Measurements from ENCODE around the gene GCNT1.
"Not testable (repeated sequence)": the region's sequence is repeated elsewhere in the genome, so short reads cannot be mapped to it uniquely, and the experiment has no call there.

GCNT1 gene

DNA sequence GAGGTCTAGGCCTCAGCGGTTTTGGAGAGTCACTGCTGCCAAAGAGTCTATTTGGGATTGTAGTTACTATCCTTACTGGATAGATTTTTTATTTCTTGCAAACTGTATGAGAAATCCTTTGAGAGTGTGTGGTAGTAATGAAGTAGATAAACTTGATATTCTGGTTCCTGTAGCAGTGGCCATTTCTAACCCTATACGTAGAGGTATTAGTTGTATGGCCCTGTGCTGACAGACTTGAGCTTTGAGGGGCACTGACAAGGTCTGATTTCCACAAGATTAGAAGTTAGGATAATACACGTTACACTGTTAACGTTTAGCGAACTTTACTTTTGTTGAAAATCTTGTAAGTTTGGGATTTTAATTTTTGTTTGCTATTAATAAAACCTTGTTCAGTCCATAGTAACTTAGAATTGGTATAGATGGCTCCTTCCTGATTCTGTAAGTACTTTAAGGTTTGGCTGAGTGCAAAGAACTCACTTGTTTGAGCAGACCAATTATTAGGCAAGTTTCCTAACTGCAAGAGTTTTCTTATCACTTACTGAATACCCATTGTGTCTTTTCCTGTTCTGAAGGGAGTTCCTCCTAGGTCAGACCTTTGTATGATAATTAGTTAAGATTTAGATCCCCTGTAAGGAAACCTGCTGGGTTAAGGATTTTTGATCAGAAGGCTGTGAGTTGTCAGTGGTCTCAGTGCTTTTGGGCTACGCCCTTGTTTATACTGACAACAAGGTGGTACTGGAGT is 31.4 kb downstream of the GCNT1 start:
- DNase-seq (ENCODE audit: insufficient read length, low spot score) (no peak), FAIRE-seq (no peak)
- TF ChIP-seq POLR2A (IDR thresholded peaks at IDR 0.05; ENCODE audit: low read depth, low read length): no peak

DNA sequence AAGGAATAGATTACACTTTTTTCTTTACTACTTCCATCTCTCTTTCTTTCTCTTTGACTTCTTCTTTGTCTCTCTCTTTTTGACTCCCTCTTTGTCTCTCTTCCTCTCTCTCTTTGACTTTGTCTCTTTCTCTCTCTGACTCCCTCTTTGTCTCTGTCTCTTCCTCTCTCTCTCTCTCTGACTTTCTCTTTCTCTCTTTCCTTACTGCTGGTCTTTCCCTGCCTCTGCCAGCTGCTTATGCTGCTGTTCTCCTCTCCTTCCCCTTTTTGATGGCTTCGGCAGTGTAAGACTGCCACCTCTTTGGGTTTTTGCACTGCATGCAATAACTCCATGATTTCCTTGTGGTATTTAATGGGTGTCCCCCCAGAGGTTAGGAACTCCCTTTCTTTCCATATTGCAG is 32.1 kb downstream of the GCNT1 start:
- DNase-seq (ENCODE audit: insufficient read length, low spot score); FAIRE-seq: not testable (repeated sequence)

DNA sequence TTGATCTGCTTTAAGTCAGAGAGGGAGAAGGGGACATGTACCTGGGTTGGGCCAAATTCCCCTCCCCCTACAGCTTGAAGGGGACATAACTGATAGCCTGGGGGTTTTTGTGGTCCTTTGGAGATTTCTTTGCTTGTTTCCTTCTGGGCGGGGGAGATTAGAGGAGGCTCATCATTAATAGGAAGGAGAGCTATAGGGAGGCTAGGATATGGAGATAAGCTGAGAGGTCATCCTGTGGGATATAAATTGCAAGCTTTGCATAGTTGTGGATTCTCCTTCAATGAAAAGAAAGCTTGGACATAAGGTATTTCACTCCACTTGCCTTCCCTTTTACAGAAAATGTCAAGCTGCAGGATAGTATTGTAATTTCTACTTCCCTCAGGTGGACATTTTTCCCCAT is 34.5 kb downstream of the GCNT1 start:
- not testable (repeated sequence) for DNase-seq (ENCODE audit: insufficient read length, low spot score)

DNA sequence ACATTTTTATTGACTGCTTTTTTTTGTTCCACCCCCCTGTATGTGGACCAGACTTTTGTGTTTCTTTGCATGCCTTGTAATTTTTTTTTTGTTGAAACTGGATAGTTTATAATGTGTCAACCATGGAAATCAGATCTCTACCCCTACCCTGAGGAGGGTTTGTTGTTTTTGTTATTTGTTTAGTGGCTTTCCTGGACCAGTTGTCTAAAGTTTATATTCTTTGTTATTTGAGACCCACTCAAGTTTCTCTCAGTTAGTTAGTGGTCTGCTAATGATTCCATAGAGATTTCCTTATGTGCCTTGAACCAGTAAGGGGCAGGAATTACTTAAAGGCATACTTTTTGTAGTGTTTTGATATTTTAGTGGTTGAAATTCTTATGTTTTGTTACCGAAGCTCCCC is 41.1 kb downstream of the GCNT1 start:
- no peak for TF ChIP-seq POLR2A (IDR thresholded peaks at IDR 0.05; ENCODE audit: low read depth, low read length)
- DNase-seq (ENCODE audit: insufficient read length, low spot score) (no peak), FAIRE-seq (no peak)

More for the DNA sequence above, 34.5 kb downstream of the GCNT1 start:
- FAIRE-seq: not testable (repeated sequence)

DNA sequence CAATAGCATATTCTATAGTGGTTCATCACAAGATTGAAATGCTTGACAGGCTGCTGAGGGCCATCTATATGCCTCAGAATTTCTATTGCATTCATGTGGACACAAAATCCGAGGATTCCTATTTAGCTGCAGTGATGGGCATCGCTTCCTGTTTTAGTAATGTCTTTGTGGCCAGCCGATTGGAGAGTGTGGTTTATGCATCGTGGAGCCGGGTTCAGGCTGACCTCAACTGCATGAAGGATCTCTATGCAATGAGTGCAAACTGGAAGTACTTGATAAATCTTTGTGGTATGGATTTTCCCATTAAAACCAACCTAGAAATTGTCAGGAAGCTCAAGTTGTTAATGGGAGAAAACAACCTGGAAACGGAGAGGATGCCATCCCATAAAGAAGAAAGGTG is 43.8 kb downstream of the GCNT1 start:
- FAIRE-seq: no peak
- TF ChIP-seq POLR2A (IDR thresholded peaks at IDR 0.05; ENCODE audit: low read depth, low read length): no peak

DNA sequence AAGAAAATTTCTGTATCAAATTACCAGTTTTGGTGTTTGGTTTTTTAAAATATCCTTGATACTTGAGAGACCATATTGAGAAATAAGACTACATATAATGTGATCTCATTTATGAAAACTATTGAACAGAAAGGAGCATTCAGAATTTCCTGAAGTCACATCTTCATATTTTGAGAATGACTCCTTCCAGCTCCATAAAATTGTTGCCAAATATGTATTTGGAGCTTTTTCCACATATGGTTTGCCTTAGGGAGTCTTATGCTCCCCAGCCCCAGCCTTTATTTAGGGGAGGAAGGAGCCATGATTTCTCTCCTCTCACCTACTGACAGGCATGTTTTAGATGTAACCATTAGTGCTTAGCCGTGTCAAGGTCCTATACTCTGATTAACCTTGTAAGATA is 51.1 kb downstream of the GCNT1 start:
- TF ChIP-seq POLR2A (IDR thresholded peaks at IDR 0.05; ENCODE audit: low read depth, low read length): no peak
- FAIRE-seq (peak; percentile 89), DNase-seq (ENCODE audit: insufficient read length, low spot score) (no peak)

More for the DNA sequence above, 43.8 kb downstream of the GCNT1 start:
- no peak for DNase-seq (ENCODE audit: insufficient read length, low spot score)

DNA sequence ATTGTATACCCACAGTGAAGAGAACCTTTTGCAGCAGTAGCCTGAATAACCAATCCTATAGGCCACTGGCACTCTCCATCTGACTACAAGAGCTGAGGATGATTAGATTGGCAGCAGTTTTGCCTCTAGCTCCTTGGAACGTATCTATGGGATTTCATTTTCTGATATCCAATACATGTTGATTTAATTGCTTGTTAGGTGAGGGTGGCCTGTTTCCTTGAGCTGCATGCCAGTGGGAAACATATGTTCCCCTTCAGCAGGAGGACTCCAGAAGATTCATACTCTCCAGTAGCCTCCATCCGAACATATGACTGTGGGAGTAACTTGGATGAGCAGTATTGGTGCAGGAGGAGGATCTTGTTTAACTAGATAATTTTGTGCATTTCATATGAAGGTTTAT is 51.5 kb downstream of the GCNT1 start:
- no peak for TF ChIP-seq POLR2A (IDR thresholded peaks at IDR 0.05; ENCODE audit: low read depth, low read length)
- no peak for DNase-seq (ENCODE audit: insufficient read length, low spot score)
- no peak for FAIRE-seq

DNA sequence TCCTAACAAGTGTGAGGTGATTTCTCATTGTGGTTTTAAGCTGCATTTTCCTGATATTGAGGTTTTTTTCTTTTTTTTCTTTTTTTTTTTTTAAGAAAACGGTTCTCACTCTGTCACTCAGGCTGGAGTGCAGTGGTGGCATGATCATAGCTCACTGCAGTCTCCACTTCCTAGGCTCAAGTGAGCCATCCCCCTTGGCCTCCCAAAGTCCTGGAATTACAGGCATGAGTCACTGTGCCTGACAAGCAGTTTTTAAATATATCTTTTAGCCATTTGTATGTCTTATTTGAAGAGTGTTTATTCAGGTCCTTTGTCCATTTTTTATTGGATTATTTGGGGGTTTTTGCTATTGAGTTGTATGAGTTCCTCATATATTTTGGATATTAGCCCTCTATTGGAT is 53.8 kb downstream of the GCNT1 start:
- TF ChIP-seq POLR2A (IDR thresholded peaks at IDR 0.05; ENCODE audit: low read depth, low read length): no peak
- peak; percentile 95 for FAIRE-seq
- DNase-seq (ENCODE audit: insufficient read length, low spot score): no peak

DNA sequence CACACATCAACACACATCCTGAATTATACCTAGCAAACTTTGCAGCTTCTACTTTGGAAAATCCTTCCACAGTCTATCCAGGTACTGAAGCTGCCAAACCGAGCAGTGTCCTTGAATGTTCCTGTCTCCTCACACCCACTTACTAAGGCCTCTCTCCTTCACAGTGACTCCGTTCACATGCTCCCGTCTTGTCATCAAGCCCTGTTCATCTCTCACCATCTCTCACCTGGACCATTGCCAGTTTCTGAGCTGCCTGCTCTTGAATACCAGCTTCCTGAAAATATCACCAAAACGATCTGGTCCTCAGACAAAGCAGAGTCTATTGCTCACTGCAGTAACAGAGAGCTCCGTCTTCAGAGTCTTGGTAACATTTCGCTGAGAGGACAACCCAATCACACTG is 57.4 kb downstream of the GCNT1 start:
- DNase-seq (ENCODE audit: insufficient read length, low spot score) (no peak), FAIRE-seq (no peak)
- no peak for TF ChIP-seq POLR2A (IDR thresholded peaks at IDR 0.05; ENCODE audit: low read depth, low read length)

DNA sequence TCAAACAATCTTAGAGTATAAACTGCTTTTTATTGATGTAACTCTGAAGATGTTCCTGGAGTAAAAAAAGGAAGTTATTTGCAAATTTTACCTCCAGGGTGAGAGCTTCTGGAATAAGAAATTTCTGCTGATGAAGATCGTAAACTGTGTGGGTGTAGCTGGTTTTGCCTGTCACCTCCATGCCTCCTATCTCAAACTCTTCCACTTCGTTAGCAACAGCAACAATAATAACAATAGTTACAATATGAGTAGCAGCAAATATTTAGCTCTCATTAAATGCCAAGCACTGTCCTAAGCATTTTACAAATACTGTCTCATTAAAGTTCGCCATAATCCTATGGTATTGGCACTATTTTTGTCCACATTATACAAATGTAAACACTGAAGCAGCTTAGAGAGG is 57.9 kb downstream of the GCNT1 start:
- DNase-seq (ENCODE audit: insufficient read length, low spot score): no peak
- no peak for FAIRE-seq
- no peak for TF ChIP-seq POLR2A (IDR thresholded peaks at IDR 0.05; ENCODE audit: low read depth, low read length)

DNA sequence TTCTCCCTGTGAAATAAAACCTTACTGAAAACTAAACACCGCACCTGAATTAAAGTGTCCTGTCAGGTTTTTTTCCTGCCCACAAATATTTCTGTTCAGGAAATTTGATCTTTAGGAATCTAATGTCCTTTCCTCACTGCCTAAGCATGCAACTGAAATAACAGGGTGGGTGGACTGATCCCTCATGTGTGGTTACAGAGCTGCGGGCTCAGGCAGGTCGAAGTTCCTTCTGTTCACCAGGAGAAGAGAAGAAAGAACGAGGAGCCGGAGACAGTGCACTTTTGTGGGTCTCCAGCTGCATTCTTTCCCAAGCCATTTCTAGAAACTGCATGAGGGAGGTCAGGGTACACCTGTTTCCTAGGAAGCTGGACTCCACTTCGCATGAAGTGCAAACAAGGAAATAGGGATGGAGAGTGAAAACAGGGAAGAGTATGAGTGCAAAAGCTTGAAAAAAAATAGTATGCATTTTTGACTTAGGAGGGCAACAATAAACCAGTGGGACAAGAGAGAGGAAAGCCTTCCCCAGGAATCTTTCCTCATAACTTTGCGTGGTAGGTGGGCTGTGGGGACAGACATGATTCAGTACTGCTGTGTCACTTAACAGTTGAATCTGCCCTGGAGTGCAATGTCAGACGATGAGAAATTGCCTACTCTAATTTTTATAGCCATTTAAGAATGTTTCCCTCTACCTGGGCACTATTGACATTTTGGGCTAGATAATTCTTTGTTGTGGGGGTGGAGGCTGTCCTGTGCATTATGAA is 60.3 kb downstream of the GCNT1 start:
- no peak for DNase-seq (ENCODE audit: insufficient read length, low spot score)
- no peak for TF ChIP-seq POLR2A (IDR thresholded peaks at IDR 0.05; ENCODE audit: low read depth, low read length)
- FAIRE-seq: no peak

DNA sequence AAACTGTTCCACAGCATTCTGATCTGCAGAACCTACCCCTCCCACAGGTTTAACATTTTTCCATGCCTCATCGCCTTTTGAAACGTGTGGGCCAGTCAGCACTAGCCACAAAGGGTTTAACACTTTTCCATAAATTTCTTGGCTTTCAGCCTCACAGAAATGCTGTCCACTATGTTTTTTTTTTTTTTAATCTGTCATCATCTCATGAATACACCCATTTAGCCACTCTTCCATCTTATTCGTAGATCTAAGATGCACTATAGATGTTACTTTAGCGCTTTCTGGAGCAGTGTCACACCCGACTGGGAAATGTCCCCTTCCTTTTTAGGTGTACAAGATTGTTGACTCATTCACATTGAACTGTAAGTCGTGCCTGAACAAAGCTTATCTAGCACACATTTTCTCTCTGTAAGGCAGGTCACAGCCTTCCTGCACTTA is 62.3 kb downstream of the GCNT1 start:
- no peak for FAIRE-seq

DNA sequence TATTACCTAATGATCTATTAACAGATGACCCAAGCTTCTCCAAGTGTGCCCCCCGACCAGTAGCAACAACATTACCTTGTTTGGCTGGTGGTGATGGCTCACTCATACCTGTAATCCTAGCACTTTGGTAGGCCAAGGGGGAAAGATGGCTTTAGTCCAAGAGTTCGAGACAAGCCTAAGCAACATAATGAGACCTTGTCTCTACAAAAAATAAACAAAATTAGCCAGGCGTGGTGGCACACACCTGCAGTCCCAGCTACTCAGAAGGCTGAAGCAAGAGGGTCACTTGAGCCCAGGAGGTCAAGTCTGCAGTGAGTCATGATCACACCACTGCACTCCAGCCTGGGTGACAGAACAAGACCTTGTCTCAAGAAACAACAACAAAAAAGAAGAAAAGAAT is 62.9 kb downstream of the GCNT1 start:
- FAIRE-seq: no peak
- no peak for DNase-seq (ENCODE audit: insufficient read length, low spot score)

More for the DNA sequence above, 62.3 kb downstream of the GCNT1 start:
- DNase-seq (ENCODE audit: insufficient read length, low spot score): no peak
- TF ChIP-seq POLR2A (IDR thresholded peaks at IDR 0.05; ENCODE audit: low read depth, low read length): no peak

DNA sequence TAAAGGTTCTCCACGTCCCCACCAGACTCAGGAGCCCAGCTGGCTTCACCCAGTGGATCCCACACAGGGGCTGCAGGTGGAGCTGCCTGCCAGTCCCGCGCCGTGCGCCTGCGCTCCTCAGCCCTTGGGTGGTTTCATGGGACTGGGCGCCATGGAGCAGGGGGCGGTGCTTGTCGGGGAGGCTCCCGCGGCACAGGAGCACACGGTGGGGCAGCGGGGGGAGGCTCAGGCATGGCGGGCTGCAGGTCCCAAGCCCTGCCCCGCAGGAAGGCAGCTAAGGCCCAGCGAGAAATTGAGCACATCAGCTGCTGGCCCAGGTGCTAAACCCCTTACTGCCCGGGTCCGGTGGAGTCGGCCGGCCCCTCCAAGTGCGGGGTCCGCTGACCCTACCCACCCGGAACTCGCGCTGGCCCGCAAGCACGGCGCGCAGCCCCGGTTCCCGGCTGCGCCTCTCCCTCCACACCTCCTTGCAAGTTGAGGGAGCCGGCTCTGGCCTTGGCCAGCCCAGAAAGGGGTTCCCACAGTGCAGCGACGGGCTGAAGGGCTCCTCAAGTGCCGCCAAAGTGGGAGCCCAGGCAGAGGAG is 64.7 kb downstream of the GCNT1 start:
- not testable (repeated sequence) for DNase-seq (ENCODE audit: insufficient read length, low spot score); FAIRE-seq

More for the DNA sequence above, 62.9 kb downstream of the GCNT1 start:
- no peak for TF ChIP-seq POLR2A (IDR thresholded peaks at IDR 0.05; ENCODE audit: low read depth, low read length)

DNA sequence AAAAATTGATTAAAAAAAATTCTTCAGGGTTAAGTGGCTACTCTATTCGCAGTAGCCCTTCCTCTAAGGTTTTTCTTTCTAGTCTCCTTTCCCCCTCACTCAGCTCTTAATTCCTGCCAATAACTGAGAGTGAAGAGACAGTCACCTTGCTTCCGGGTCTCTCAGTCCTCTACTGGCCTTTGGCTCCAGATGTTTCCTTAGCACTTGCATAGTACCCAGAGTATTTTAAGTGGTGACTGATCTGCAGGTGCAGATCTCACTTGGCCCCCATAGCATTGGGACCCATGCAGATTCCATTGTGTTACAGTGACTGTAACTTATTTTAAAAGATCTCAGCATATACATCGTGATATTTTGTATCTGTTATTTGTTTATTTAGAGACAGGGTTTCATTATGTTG is 66.2 kb downstream of the GCNT1 start:
- FAIRE-seq: no peak
- TF ChIP-seq POLR2A (IDR thresholded peaks at IDR 0.05; ENCODE audit: low read depth, low read length): no peak
- no peak for DNase-seq (ENCODE audit: insufficient read length, low spot score)
